Measurements from ENCODE around the gene NF1. TPM values are rescaled to one million over a fixed set of nuclear protein-coding genes. Genes with fewer than 3 reads are reported as not detected.
"Not testable (repeated sequence)": the region's sequence is repeated elsewhere in the genome, so short reads cannot be mapped to it uniquely, and the experiment has no call there.

The NF1 gene
- total RNA-seq, 1 experiment from 2014 or later, result 62.4 TPM

DNA sequence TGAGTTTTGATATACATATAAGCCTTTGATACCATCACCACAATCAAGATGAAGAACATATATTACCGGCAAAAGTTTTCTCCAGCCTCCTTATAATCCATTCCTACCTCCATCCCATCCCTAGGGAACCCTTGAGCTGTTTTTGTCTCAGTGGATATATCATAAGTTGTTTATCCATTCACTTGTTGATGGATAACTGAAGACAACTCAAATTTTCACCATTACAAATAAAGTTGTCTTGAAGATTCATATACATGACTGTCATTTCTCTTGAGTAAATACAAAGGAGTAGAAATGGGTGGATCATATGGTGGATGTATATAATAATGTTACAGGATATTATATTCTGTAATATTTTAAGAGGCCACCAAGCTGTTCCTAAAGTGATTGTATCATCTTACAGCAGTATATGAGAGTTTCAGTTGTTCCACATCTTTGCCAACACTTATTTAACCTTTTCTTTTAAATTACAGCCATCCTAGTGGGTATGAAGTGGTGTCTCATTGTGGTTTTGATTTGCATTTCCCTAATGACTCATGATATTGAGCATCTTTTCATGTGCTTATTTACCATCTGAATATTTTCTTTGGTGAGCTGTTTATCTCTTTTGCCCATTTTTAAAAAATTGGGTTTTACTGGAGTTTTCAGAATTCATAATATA is 17.4 kb downstream of the NF1 start:
- H3K9me3 ChIP-seq, result no peaks in the 10 kb centered on the region
- H3K4me3 Mint-ChIP-seq (ENCODE audit: unreplicated experiment), result no peak overlapping the region
- H3K27me3 ChIP-seq (replicated peaks; ENCODE audit: control insufficient read depth, insufficient read depth, low read length), result no peaks in the 10 kb centered on the region
- TF ChIP-seq, protein P1, sequence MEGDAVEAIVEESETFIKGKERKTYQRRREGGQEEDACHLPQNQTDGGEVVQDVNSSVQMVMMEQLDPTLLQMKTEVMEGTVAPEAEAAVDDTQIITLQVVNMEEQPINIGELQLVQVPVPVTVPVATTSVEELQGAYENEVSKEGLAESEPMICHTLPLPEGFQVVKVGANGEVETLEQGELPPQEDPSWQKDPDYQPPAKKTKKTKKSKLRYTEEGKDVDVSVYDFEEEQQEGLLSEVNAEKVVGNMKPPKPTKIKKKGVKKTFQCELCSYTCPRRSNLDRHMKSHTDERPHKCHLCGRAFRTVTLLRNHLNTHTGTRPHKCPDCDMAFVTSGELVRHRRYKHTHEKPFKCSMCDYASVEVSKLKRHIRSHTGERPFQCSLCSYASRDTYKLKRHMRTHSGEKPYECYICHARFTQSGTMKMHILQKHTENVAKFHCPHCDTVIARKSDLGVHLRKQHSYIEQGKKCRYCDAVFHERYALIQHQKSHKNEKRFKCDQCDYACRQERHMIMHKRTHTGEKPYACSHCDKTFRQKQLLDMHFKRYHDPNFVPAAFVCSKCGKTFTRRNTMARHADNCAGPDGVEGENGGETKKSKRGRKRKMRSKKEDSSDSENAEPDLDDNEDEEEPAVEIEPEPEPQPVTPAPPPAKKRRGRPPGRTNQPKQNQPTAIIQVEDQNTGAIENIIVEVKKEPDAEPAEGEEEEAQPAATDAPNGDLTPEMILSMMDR (IDR thresholded peaks at IDR 0.05; ENCODE audit: insufficient read depth in 1 of 2, low read depth in 1 of 2, low read length in 1 of 2, severe bottlenecking in 1 of 2, unreplicated experiment in 1 of 2), result no peak
- no TSS peak for BruUV-seq (replicated peaks)
- H3K27me3 Mint-ChIP-seq (ENCODE audit: insufficient read depth, unreplicated experiment), result no peaks in the 10 kb centered on the region
- intact Hi-C loops (cut with micrococcal nuclease; ENCODE audit: unreplicated experiment), result no loop called here
- DNase-seq, result no peak
- H3K4me1 ChIP-seq, result no peaks in the 10 kb centered on the region
- H3K4me1 Mint-ChIP-seq (ENCODE audit: low read depth, unreplicated experiment), result peaks cover 6% of the 10 kb centered on the region
- ChIA-PET POLR2A (no interaction called here), CTCF (no interaction called here)
- no peak overlapping the region for H3K4me3 ChIP-seq (ENCODE audit: low read depth, low read length)
- H3K36me3 ChIP-seq (ENCODE audit: control insufficient read depth, insufficient read depth, low read length), result no peaks in the 10 kb centered on the region
- no peaks in the 10 kb centered on the region for H3K9me3 Mint-ChIP-seq (ENCODE audit: unreplicated experiment)
- H3K27ac Mint-ChIP-seq (ENCODE audit: unreplicated experiment), result no peak overlapping the region
- peaks cover 11% of the 10 kb centered on the region for H3K36me3 Mint-ChIP-seq (ENCODE audit: insufficient read depth, unreplicated experiment)

DNA sequence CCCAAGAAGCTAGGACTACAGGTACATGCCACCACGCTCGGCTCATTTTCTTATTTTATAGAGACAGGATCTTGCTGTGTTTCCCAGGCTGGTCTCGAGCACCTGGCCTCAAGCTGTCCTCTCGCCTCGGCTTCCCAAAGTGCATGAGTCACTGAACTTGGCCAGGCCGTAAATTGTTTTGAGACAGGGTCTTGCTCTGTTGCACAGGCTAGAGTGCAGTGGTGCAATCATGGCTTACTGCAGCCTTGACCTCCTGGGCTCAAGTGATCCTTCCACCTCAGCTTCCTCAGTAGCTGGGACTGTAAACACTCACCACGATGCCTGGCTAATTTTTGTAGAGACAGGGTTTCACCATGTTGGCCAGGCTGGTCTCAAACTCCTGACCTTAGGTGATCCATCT is 18.6 kb downstream of the NF1 start:
- H3K36me3 ChIP-seq (ENCODE audit: control insufficient read depth, insufficient read depth, low read length); H3K9me3 ChIP-seq; H3K4me3 Mint-ChIP-seq (ENCODE audit: unreplicated experiment); H3K4me1 Mint-ChIP-seq (ENCODE audit: low read depth, unreplicated experiment); H3K27ac Mint-ChIP-seq (ENCODE audit: unreplicated experiment); CTCF ChIA-PET; BruUV-seq (replicated peaks); H3K4me3 ChIP-seq (ENCODE audit: low read depth, low read length); H3K27me3 Mint-ChIP-seq (ENCODE audit: insufficient read depth, unreplicated experiment); H3K4me1 ChIP-seq; H3K27me3 ChIP-seq (replicated peaks; ENCODE audit: control insufficient read depth, insufficient read depth, low read length); DNase-seq; H3K9me3 Mint-ChIP-seq (ENCODE audit: unreplicated experiment); intact Hi-C loops (cut with micrococcal nuclease; ENCODE audit: unreplicated experiment): not testable (repeated sequence)
- peaks cover 11% of the 10 kb centered on the region for H3K36me3 Mint-ChIP-seq (ENCODE audit: insufficient read depth, unreplicated experiment)
- POLR2A ChIA-PET, result interaction anchor here (0.6 kb wide), 1 partner anchor 12 kb away, joined by 3 read pairs; no protein-coding TSS in a partner anchor

DNA sequence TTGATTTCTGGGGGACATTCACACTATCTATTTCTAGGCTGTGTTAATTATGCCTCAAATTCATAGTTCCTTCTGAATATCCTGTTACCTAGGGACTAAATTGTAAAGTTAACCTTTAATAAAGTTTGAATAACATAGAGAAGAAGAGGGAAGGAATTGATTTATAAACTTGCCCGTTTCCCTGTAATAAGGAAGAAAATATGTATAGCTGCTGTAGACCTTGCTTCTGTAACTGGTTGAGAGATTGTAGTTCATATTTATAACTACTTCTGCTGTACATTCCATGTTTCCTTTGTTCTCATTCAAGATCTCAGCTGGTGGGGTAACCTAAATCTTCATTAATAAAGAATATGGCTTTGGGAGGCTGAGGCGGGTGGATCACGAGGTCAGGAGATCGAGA is 19.2 kb downstream of the NF1 start:
- TF ChIP-seq, protein P1 (IDR thresholded peaks at IDR 0.05; ENCODE audit: insufficient read depth in 1 of 2, low read depth in 1 of 2, low read length in 1 of 2, severe bottlenecking in 1 of 2, unreplicated experiment in 1 of 2), result no peak
- H3K36me3 Mint-ChIP-seq (ENCODE audit: insufficient read depth, unreplicated experiment), result peaks cover 11% of the 10 kb centered on the region
- H3K36me3 ChIP-seq (ENCODE audit: control insufficient read depth, insufficient read depth, low read length), result no peaks in the 10 kb centered on the region
- BruUV-seq (replicated peaks), result no TSS peak
- H3K9me3 Mint-ChIP-seq (ENCODE audit: unreplicated experiment), result no peaks in the 10 kb centered on the region
- CTCF ChIA-PET, result no interaction called here
- H3K27me3 ChIP-seq (replicated peaks; ENCODE audit: control insufficient read depth, insufficient read depth, low read length), result no peaks in the 10 kb centered on the region
- no peak overlapping the region for H3K4me3 ChIP-seq (ENCODE audit: low read depth, low read length)
- no peak for DNase-seq
- no peaks in the 10 kb centered on the region for H3K9me3 ChIP-seq
- intact Hi-C loops (cut with micrococcal nuclease; ENCODE audit: unreplicated experiment), result no loop called here
- no peaks in the 10 kb centered on the region for H3K27me3 Mint-ChIP-seq (ENCODE audit: insufficient read depth, unreplicated experiment)
- H3K4me1 Mint-ChIP-seq (ENCODE audit: low read depth, unreplicated experiment), result peaks cover 6% of the 10 kb centered on the region
- no peaks in the 10 kb centered on the region for H3K4me1 ChIP-seq
- POLR2A ChIA-PET, result interaction anchor here (0.6 kb wide), 1 partner anchor 13 kb away, joined by 3 read pairs; no protein-coding TSS in a partner anchor
- H3K27ac Mint-ChIP-seq (ENCODE audit: unreplicated experiment), result no peak overlapping the region
- H3K4me3 Mint-ChIP-seq (ENCODE audit: unreplicated experiment), result no peak overlapping the region

All from Caco-2 (cell line).